HS-5 (cell line): ENCODE results near the gene TEDC1.
"Not testable (repeated sequence)": the region's sequence is repeated elsewhere in the genome, so short reads cannot be mapped to it uniquely, and the experiment has no call there.

Experiments
- DNase-seq: peaks from one replicate; pipeline ENCODE4 v3.0.0-alpha.2; 2012; ENCODE audit warnings: low read depth

TEDC1 gene

DNA sequence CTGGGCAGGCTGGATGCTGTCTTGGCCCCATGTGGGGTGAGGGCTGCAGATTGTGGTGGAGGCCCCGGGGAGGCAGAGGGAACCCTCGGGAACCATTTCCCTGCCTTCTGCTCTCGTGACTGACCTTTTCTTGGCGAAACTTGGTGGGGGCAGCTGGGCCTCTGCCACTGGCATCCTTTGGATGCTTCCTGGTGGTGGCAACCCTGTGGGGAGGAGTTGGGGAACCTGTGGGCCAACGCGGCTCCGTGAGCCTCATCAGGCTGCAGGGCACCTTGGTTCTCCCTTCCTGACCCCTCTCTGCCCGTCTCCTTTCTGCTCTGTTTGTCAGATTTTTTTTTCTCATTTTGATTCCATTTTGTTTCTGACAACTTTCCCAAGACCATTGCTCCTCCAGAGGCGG, 49.8 kb downstream of the TEDC1 start:
- DNase-seq: no peak

DNA sequence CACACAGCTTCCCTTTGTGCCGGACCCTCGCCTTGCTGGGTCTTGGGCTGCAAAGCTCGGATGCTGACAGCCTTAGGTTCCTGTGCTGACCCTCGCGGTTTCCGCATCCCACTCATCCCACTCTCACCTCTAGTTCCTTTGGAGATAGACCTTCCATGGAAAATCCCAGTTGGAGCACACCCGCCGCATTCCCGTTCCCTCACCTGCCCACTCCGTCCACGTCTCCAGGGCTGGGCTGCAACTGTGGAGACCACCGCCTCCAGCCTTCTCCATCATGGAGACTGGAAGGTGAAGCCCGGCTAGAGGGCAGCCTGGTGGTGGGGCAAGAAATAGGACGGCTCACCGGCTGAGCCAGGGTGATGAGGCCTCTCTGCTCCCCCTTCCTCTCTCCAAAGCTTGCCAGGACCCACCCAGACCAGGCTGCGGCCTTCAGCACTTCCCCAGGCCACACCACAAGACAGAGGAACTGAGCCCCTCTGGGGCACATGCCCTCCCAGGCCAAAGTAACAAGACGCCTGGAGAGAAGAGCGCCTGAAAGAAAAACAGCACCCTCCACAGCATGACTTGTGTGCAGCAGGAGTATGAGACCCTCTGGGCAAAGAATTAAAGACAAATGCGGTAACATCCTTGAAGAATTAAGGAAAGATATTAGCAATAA, 50.3 kb downstream of the TEDC1 start:
- no peak for DNase-seq

DNA sequence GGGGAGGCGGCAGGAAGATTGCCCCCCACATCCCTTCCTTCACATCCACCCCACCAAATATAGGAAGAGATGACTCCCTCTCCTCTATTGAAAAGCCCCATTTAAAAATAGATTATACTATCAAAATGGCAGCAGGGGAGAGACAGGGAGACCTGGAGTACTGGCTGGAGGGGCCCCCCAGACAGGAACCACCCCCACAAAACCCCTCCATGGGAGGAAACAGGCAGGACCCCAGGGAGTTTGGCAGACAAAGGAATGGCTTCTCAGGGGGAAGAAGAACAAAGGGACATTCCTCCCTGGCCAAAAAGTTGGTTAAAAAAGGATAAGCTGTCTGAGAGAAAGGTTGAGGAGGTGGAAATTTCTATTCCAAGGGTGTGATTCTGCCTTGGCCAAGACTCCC, 54.6 kb downstream of the TEDC1 start:
- not testable (repeated sequence) for DNase-seq

DNA sequence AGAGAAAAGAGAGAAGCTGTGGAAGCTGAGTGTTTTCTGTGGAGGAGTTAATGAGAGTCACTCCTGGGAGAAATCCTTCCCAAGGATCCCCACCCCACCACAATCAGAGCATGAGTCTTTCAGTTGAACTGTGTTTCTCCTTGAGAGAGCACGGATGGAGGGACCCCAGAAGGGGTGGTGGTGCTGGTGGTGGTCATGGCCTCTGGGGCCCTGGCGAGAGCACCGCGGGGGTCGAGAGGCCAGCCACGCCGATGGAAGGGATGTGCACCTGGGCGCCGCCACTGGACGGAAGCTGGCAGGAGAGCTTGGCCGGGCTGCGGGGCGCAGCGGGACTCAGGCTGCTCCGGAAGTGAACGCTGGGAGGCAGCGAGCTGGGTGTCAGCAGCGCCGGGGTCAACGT, 55.4 kb downstream of the TEDC1 start:
- DNase-seq: not testable (repeated sequence)

DNA sequence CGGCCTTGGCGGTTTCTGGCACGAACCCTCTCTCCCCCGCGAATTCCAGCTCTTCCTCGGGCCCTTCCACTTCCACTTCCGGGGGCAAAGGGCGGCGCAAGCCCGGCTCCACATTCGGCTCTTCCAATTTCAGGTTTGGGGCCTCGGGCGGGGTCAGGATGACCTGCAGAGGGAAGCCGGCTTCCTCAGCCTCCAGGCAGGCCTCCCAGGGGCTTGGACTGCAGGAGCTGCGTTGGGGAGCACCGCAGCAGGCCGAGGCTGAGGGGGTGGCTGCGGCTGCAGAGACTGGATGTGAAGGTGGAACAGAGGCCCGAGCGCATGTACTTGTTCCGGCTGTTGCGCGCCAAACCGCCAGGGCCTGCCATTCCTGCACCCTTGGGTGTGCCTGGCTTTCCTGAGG, 56.0 kb downstream of the TEDC1 start:
- DNase-seq: not testable (repeated sequence)

DNA sequence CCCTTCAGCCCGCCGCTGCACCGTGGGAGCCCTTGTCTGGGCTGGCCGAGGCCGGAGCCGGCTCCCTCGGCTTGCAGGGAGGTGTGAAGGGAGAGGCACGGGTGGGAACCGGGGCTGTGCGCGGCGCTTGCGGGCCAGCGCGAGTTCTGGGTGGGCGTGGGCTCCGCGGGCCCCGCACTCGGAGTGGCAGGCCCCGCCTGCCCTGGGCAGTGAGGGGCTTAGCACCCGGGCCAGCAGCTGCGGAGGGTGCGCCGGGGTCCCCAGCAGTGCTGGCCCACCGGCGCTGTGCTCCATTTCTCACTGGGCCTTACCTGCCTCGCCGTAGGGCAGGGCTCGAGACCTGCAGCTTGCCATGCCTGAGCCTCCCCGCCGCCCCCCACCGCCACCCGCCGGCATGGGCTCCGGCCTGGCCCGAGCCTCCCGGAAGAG, 56.7 kb downstream of the TEDC1 start:
- DNase-seq: no peak
